Measurements from ENCODE around the gene ORM1.

DNA sequence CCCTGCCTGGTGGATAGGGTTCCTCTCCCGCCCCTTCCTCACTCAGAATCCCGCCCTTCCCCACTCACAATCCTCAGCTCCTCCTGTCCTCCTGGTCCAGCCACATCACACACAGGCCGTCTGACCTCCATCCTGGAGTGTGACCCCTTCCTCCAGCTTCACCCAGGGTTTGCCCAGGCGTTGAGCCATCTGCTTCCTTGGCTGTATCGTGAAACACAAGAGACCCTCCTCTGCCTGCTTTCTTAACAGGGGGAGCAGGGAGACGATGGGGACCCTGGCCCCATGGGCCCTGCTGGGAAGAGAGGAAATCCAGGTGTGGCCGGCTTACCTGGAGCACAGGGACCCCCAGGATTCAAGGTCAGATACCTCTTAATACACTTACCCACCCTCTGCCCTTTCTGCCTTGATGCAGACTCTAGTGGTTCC, 32.3 kb upstream of the ORM1 start:
- TF ChIP-seq CTCF (IDR thresholded peaks at IDR 0.05; ENCODE audit: insufficient read depth, low read length) (no peak), POLR2AphosphoS5 (IDR thresholded peaks at IDR 0.05; ENCODE audit: low read depth) (no peak), REST (IDR thresholded peaks at IDR 0.05; ENCODE audit: insufficient replicate concordance, low read depth) (no peak)

Data from HL-60 (cell line).